ENCODE measurements around the gene QPRT. TPM values are rescaled to one million over a fixed set of nuclear protein-coding genes. Genes with fewer than 3 reads are reported as not detected.
"Not testable (repeated sequence)": the region's sequence is repeated elsewhere in the genome, so short reads cannot be mapped to it uniquely, and the experiment has no call there.

The QPRT gene
- total RNA-seq, 2 donors from 2014 or later = 8.3 to 11.1 TPM

GRCh38 chr16:29719063-29719462 is 40.1 kb downstream of the QPRT start:
- 16% methylated on average over 4 of the region's 4 CpGs for WGBS
- Histone ChIP-seq H3K27ac (no peak overlapping the region), H3K36me3 (no peaks in the 10 kb centered on the region), H3K4me1 (replicated peaks) (no peaks in the 10 kb centered on the region), H3K4me3 (no peak overlapping the region), H3K27me3 (replicated peaks; ENCODE audit: insufficient read depth) (no peaks in the 10 kb centered on the region), H3K9me3 (no peaks in the 10 kb centered on the region)
- DNase-seq (ENCODE audit: low spot score) = no peak
- no peak for TF ChIP-seq POLR2AphosphoS5 (IDR thresholded peaks at IDR 0.05)
- TF ChIP-seq POLR2A (IDR thresholded peaks at IDR 0.05) = no peak
- TF ChIP-seq CTCF (IDR thresholded peaks at IDR 0.05) = no peak
- intact Hi-C loops (cut with DNase I) = no loop called here

- H3K4me1 ChIP-seq (replicated peaks) = no peaks in the 10 kb centered on the region
- DNase-seq (ENCODE audit: low spot score) = no peak
- no peak for TF ChIP-seq POLR2AphosphoS5 (IDR thresholded peaks at IDR 0.05)
- TF ChIP-seq CTCF (IDR thresholded peaks at IDR 0.05) = no peak
- TF ChIP-seq POLR2A (IDR thresholded peaks at IDR 0.05) = no peak
- H3K9me3 ChIP-seq = no peaks in the 10 kb centered on the region
- H3K4me3 ChIP-seq = no peak overlapping the region
- no peaks in the 10 kb centered on the region for H3K36me3 ChIP-seq
- intact Hi-C loops (cut with DNase I) = no loop called here
- H3K27me3 ChIP-seq (replicated peaks; ENCODE audit: insufficient read depth) = no peaks in the 10 kb centered on the region
- 82% methylated on average over 5 of the region's 5 CpGs for WGBS
- no peak overlapping the region for H3K27ac ChIP-seq
Observed at GRCh38 chr16:29720703-29721102, 41.7 kb downstream of the QPRT start.

GRCh38 chr16:29721167-29721879 is 42.3 kb downstream of the QPRT start:
- H3K9me3 ChIP-seq; H3K4me3 ChIP-seq; H3K36me3 ChIP-seq; intact Hi-C loops (cut with DNase I); H3K27ac ChIP-seq; H3K27me3 ChIP-seq (replicated peaks; ENCODE audit: insufficient read depth); H3K4me1 ChIP-seq (replicated peaks): not testable (repeated sequence)
- 40% methylated on average over 24 of the region's 24 CpGs for WGBS
- peak; percentile 56 for DNase-seq (ENCODE audit: low spot score)
- TF ChIP-seq POLR2AphosphoS5 (IDR thresholded peaks at IDR 0.05) (peak; percentile 6), CTCF (IDR thresholded peaks at IDR 0.05) (peak in 3 of 4 experiments; percentile 33 to 65 (median 65))

GRCh38 chr16:29726845-29727377 is 47.9 kb downstream of the QPRT start:
- no peaks in the 10 kb centered on the region for H3K27me3 ChIP-seq (replicated peaks; ENCODE audit: insufficient read depth)
- intact Hi-C loops (cut with DNase I) = no loop called here
- H3K36me3 ChIP-seq = no peaks in the 10 kb centered on the region
- no peaks in the 10 kb centered on the region for H3K4me1 ChIP-seq (replicated peaks)
- TF ChIP-seq CTCF (IDR thresholded peaks at IDR 0.05) (no peak), POLR2A (IDR thresholded peaks at IDR 0.05) (no peak), POLR2AphosphoS5 (IDR thresholded peaks at IDR 0.05) (no peak)
- peak overlapping the region in 1 of 2 donors; percentile 53 for H3K27ac ChIP-seq
- no peak for DNase-seq (ENCODE audit: low spot score)
- no peak overlapping the region for H3K4me3 ChIP-seq
- WGBS = 87% methylated on average over 9 of the region's 9 CpGs
- H3K9me3 ChIP-seq = no peaks in the 10 kb centered on the region

- Histone ChIP-seq H3K4me1 (replicated peaks) (no peaks in the 10 kb centered on the region), H3K36me3 (no peaks in the 10 kb centered on the region), H3K27me3 (replicated peaks; ENCODE audit: insufficient read depth) (no peaks in the 10 kb centered on the region), H3K9me3 (no peaks in the 10 kb centered on the region), H3K27ac (peak overlapping the region in 1 of 2 donors; percentile 53), H3K4me3 (no peak overlapping the region)
- DNase-seq (ENCODE audit: low spot score) = no peak
- no peak for TF ChIP-seq POLR2A (IDR thresholded peaks at IDR 0.05)
- no peak for TF ChIP-seq CTCF (IDR thresholded peaks at IDR 0.05)
- TF ChIP-seq POLR2AphosphoS5 (IDR thresholded peaks at IDR 0.05) = no peak
- 87% methylated on average over 7 of the region's 7 CpGs for WGBS
- intact Hi-C loops (cut with DNase I) = no loop called here
Observed at GRCh38 chr16:29727452-29727851, 48.5 kb downstream of the QPRT start.
